Neural cell (in vitro differentiated cells): ENCODE results near the gene SLC37A2. TPM values are rescaled to one million over a fixed set of nuclear protein-coding genes. Genes with fewer than 3 reads are reported as not detected.

Experiments
- H2AFZ ChIP-seq: fragments of 200-600, 300-800 bp; sonication (generic), shearing (Covaris generic); 2 replicates; pipeline ENCODE4 v1.6.0; 2014; ENCODE audit warnings: low read depth, mild to moderate bottlenecking, antibody characterized with exemption, low read length, moderate library complexity
- H3F3A ChIP-seq: fragments of 200-600 bp; shearing (Covaris generic); 2 replicates; pipeline ENCODE4 v1.6.1; 2016; ENCODE audit warnings: mild to moderate bottlenecking, moderate library complexity, mixed read lengths, antibody characterized with exemption, low read length; ENCODE audit not compliant: insufficient read depth, poor library complexity, severe bottlenecking
- H3K27ac ChIP-seq: fragments of 200-600, 300-800 bp; sonication (generic), shearing (Covaris generic); 2 replicates; pipeline ENCODE4 v1.5.1; 2014; ENCODE audit warnings: mild to moderate bottlenecking, low read length, moderate library complexity
- H3K27me3 ChIP-seq: fragments of 300-800, 200-600 bp; sonication (generic), shearing (Covaris generic); 2 replicates; pipeline ENCODE4 v1.6.0; 2014; ENCODE audit warnings: mild to moderate bottlenecking, low read depth, low read length, moderate library complexity; ENCODE audit not compliant: insufficient read depth
- H3K36me3 ChIP-seq: fragments of 300-800, 200-600 bp; sonication (generic), shearing (Covaris generic); 2 replicates; pipeline ENCODE4 v1.5.1; 2014; ENCODE audit warnings: mild to moderate bottlenecking, antibody characterized with exemption, low read length, moderate library complexity; ENCODE audit not compliant: insufficient read depth
- H3K4me2 ChIP-seq: fragments of 300-800, 200-600 bp; sonication (generic), shearing (Covaris generic); 2 replicates; pipeline ENCODE4 v1.6.0; 2014; ENCODE audit warnings: mild to moderate bottlenecking, low read length
- H3K4me3 ChIP-seq: fragments of 300-800, 200-600 bp; sonication (generic), shearing (Covaris generic); 2 replicates; pipeline ENCODE4 v1.5.1; 2014; ENCODE audit warnings: mild to moderate bottlenecking, low read length, moderate library complexity
- H3K79me2 ChIP-seq: fragments of 200-600 bp; shearing (Covaris generic); replicated peaks from 2 replicates; pipeline ENCODE4 v1.6.0; 2014; ENCODE audit warnings: mild to moderate bottlenecking, low read length, moderate library complexity; ENCODE audit not compliant: insufficient read depth
- H3K9ac ChIP-seq: fragments of 300-800, 200-600 bp; sonication (generic), shearing (Covaris generic); 2 replicates; pipeline ENCODE4 v1.6.1; 2016; ENCODE audit warnings: mild to moderate bottlenecking, low read length, mixed read lengths
- H3K9me2 ChIP-seq: fragments of 200-600 bp; shearing (Covaris generic); 2 replicates; pipeline ENCODE4 v1.6.1; 2016; ENCODE audit warnings: mild to moderate bottlenecking, low read length, mixed read lengths; ENCODE audit not compliant: insufficient read depth
- H3K9me3 ChIP-seq: fragments of 200-600, 300-800 bp; sonication (generic), shearing (Covaris generic); 2 replicates; pipeline ENCODE4 v1.6.1; 2016; ENCODE audit warnings: mild to moderate bottlenecking, mixed run types, low read length, moderate library complexity, mixed read lengths
- H4K20me1 ChIP-seq: fragments of 200-600 bp; shearing (Covaris generic); 2 replicates; pipeline ENCODE4 v1.6.1; 2016; ENCODE audit warnings: mild to moderate bottlenecking, mixed run types; ENCODE audit not compliant: insufficient read depth
- CTCF ChIP-seq: fragments of 450-650 bp; IDR thresholded peaks from 2 replicates; pipeline ENCODE4 v1.5.1; 2014; ENCODE audit warnings: antibody characterized with exemption, mild to moderate bottlenecking, moderate library complexity; ENCODE audit not compliant: poor library complexity, severe bottlenecking
- EP300 ChIP-seq: fragments of 450-650 bp; conservative IDR thresholded peaks from 2 replicates; pipeline ENCODE4 v1.6.1; 2014; ENCODE audit warnings: antibody characterized with exemption, mild to moderate bottlenecking, moderate library complexity; ENCODE audit not compliant: poor library complexity, severe bottlenecking
- EZH2 ChIP-seq: fragments of 200-600, 300-800 bp; shearing (Covaris generic), sonication (generic); IDR thresholded peaks from 2 replicates; pipeline ENCODE4 v1.6.1; 2014; ENCODE audit warnings: antibody characterized with exemption, low read length, borderline replicate concordance, mild to moderate bottlenecking; ENCODE audit not compliant: insufficient read depth, poor library complexity, severe bottlenecking
- MXI1 ChIP-seq: fragments of 450-650 bp; conservative IDR thresholded peaks from 2 replicates; pipeline ENCODE4 v1.6.1; 2014; ENCODE audit warnings: antibody characterized with exemption, mild to moderate bottlenecking; ENCODE audit not compliant: poor library complexity, severe bottlenecking
- POLR2AphosphoS5 ChIP-seq: IDR thresholded peaks from 2 replicates; pipeline ENCODE4 v1.6.1; 2012
- RAD21 ChIP-seq: fragments of 450-650 bp; conservative IDR thresholded peaks from 2 replicates; pipeline ENCODE4 v1.6.1; 2014; ENCODE audit warnings: antibody characterized with exemption, mild to moderate bottlenecking, moderate library complexity
- REST ChIP-seq: IDR thresholded peaks from 2 replicates; pipeline ENCODE4 v1.6.1; 2012; ENCODE audit warnings: borderline replicate concordance
- SMC3 ChIP-seq: fragments of 450-650 bp; conservative IDR thresholded peaks from 2 replicates; pipeline ENCODE4 v1.6.1; 2014; ENCODE audit warnings: antibody characterized with exemption, mild to moderate bottlenecking, moderate library complexity; ENCODE audit not compliant: poor library complexity
- polyA plus RNA-seq: library from polyadenylated mRNA; depleted of rRNA; stranded (reverse); fragments of >200 nt; gene quantifications from 2 replicates; pipeline ENCODE4 v1.2.3, GENCODE V29; 2014

SLC37A2 gene
- polyA plus RNA-seq, 1 donor from 2014 or later = 0.12 TPM

DNA sequence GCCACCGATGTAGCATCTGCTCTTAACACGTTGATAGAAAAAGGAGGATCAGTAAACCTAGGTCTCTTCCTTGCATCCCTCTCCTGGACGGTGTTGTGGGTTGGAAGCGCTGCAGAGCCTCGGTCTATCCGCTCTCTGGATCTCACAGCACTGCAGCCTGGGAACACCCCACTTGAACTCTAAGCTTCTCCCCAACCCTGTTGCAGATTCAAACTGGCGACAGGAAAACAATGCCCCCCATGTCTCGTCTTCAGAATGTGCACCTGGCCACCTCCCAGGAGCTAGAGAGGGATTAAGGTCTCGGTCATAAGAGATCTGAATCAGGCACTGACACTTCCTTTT lies 47.9 kb downstream of the SLC37A2 start:
- Histone ChIP-seq H3K9ac (peak overlapping the region; percentile 78), H3K27ac (peak overlapping the region; percentile 87), H3K9me2 (no peaks in the 10 kb centered on the region), H3F3A (no peaks in the 10 kb centered on the region), H2AFZ (peak overlapping the region; percentile 77), H4K20me1 (no peaks in the 10 kb centered on the region), H3K27me3 (no peaks in the 10 kb centered on the region), H3K4me2 (peak overlapping the region; percentile 74), H3K79me2 (peaks cover 6% of the 10 kb centered on the region), H3K4me3 (peak overlapping the region; percentile 78), H3K9me3 (no peaks in the 10 kb centered on the region), H3K36me3 (peaks cover 6% of the 10 kb centered on the region)
- TF ChIP-seq POLR2AphosphoS5 (no peak), CTCF (peak; percentile 23), SMC3 (peak; percentile 52), RAD21 (peak; percentile 42), MXI1 (no peak), EZH2 (no peak), REST (no peak), EP300 (no peak)

GRCh38 chr11:125111343-125112207 lies 48.5 kb downstream of the SLC37A2 start, which contains the start of gene TMEM218:
TMEM218 (minus strand) TSS chr11:125111626; CDS start chr11:125102241, 9,385 bp downstream.
- Histone ChIP-seq H3K36me3 (peaks cover 3% of the 10 kb centered on the region), H3K9ac (peak within 1 kb of the TSS; percentile 78), H3F3A (no peaks in the 10 kb centered on the region), H3K9me2 (no peaks in the 10 kb centered on the region), H3K4me3 (peak within 1 kb of the TSS; percentile 78), H3K9me3 (no peaks in the 10 kb centered on the region), H4K20me1 (no peaks in the 10 kb centered on the region), H2AFZ (peak within 1 kb of the TSS; percentile 77), H3K79me2 (peaks cover 6% of the 10 kb centered on the region), H3K4me2 (peak within 1 kb of the TSS; percentile 74), H3K27me3 (no peaks in the 10 kb centered on the region), H3K27ac (peak within 1 kb of the TSS; percentile 87)
- TF ChIP-seq EP300 (peak; percentile 42), MXI1 (peak; percentile 80), RAD21 (peak; percentile 19), EZH2 (no peak), POLR2AphosphoS5 (peak; percentile 87), SMC3 (no peak)
